B cell (primary cell): ENCODE data around the gene DENND1A.
"Not testable (repeated sequence)": the region's sequence is repeated elsewhere in the genome, so short reads cannot be mapped to it uniquely, and the experiment has no call there.

Experiments
- EZH2 ChIP-seq: IDR thresholded peaks from 2 replicates; pipeline ENCODE4 v1.6.1; 2012; ENCODE audit warnings: borderline replicate concordance, low read depth, mild to moderate bottlenecking, moderate library complexity, low read length; ENCODE audit not compliant: insufficient read depth, poor library complexity, severe bottlenecking
- TF ChIP-seq, protein P1 (sequence below): fragments of 200-600 bp; IDR thresholded peaks from one replicate; pipeline ENCODE4 v1.8.0; 2022; ENCODE audit warnings: antibody characterized with exemption, mild to moderate bottlenecking

DNA sequence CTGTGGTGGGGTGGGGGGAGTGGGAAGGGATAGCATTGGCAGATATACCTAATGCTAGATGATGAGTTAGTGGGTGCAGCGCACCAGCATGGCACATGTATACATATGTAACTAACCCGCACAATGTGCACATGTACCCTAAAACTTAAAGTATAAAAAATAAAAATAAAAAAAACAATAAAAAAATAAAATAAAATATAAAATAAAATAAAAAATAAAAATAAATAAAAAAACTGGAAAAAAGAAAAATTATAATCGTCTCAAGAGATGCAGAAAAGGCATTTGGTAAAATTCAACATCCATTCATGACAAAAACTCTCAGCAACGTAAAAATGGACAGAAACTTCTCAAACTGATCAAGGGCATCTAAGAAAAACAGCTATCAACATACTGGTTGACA, 20.7 kb downstream of the DENND1A start:
- TF ChIP-seq, protein P1, sequence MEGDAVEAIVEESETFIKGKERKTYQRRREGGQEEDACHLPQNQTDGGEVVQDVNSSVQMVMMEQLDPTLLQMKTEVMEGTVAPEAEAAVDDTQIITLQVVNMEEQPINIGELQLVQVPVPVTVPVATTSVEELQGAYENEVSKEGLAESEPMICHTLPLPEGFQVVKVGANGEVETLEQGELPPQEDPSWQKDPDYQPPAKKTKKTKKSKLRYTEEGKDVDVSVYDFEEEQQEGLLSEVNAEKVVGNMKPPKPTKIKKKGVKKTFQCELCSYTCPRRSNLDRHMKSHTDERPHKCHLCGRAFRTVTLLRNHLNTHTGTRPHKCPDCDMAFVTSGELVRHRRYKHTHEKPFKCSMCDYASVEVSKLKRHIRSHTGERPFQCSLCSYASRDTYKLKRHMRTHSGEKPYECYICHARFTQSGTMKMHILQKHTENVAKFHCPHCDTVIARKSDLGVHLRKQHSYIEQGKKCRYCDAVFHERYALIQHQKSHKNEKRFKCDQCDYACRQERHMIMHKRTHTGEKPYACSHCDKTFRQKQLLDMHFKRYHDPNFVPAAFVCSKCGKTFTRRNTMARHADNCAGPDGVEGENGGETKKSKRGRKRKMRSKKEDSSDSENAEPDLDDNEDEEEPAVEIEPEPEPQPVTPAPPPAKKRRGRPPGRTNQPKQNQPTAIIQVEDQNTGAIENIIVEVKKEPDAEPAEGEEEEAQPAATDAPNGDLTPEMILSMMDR: not testable (repeated sequence)
- TF ChIP-seq EZH2: not testable (repeated sequence)
